SK-N-SH treated with all-trans-retinoic acid at 6 μM for 48 hours (cell line): ENCODE data around the gene B3GNT5.

Experiments
- ATAC-seq: fragments of 200-7000 bp; cut with Tn5 transposase; 3 replicates; pipeline ENCODE4 v1.9.1; 2020; ENCODE audit warnings: mild to moderate bottlenecking, moderate library complexity
- BACH2 ChIP-seq: fragments of 250-450 bp; sonication (Bioruptor Pico); IDR thresholded peaks from 2 replicates; pipeline ENCODE4 v1.9.0; 2021; ENCODE audit warnings: mild to moderate bottlenecking, borderline replicate concordance
- CSDC2 ChIP-seq: fragments of 250-450 bp; sonication (Bioruptor Pico); IDR thresholded peaks from 2 replicates; pipeline ENCODE4 v1.5.0; 2020; ENCODE audit warnings: mild to moderate bottlenecking, moderate library complexity
- ESRRG ChIP-seq: fragments of 250-450 bp; sonication (Bioruptor Pico); IDR thresholded peaks from 2 replicates; pipeline ENCODE4 v1.6.1; 2021; ENCODE audit warnings: mild to moderate bottlenecking
- GLIS3 ChIP-seq: fragments of 250-450 bp; sonication (Bioruptor Pico); IDR thresholded peaks from 2 replicates; pipeline ENCODE4 v1.5.0; 2020; ENCODE audit warnings: mild to moderate bottlenecking, moderate library complexity
- ISL1 ChIP-seq: fragments of 250-450 bp; sonication (Bioruptor Pico); IDR thresholded peaks from 2 replicates; pipeline ENCODE4 v2.1.2; 2022; ENCODE audit warnings: mild to moderate bottlenecking, moderate library complexity
- RARB ChIP-seq: fragments of 250-450 bp; sonication (Bioruptor Pico); IDR thresholded peaks from 2 replicates; pipeline ENCODE4 v1.8.0; 2021; ENCODE audit warnings: mild to moderate bottlenecking, moderate library complexity
- SNAI2 ChIP-seq: fragments of 250-450 bp; sonication (Bioruptor Pico); IDR thresholded peaks from 2 replicates; pipeline ENCODE4 v1.5.0; 2020; ENCODE audit warnings: mild to moderate bottlenecking, moderate library complexity
- TCF4 ChIP-seq: fragments of 250-450 bp; sonication (Bioruptor Pico); IDR thresholded peaks from 2 replicates; pipeline ENCODE4 v1.8.0; 2021; ENCODE audit warnings: mild to moderate bottlenecking, moderate library complexity, borderline replicate concordance
- TOX ChIP-seq: fragments of 250-450 bp; sonication (Bioruptor Pico); IDR thresholded peaks from 2 replicates; pipeline ENCODE4 v1.8.0; 2021; ENCODE audit warnings: mild to moderate bottlenecking, moderate library complexity, borderline replicate concordance
- ZC3H10 ChIP-seq: fragments of 250-450 bp; sonication (Bioruptor Pico); IDR thresholded peaks from 2 replicates; pipeline ENCODE4 v1.5.1; 2021; ENCODE audit warnings: mild to moderate bottlenecking, moderate library complexity
- ZFP3 ChIP-seq: fragments of 250-450 bp; sonication (Bioruptor Pico); IDR thresholded peaks from 2 replicates; pipeline ENCODE4 v1.5.0; 2020; ENCODE audit warnings: mild to moderate bottlenecking, moderate library complexity
- ZFP30 ChIP-seq: fragments of 450-650 bp; formaldehyde crosslinking; IDR thresholded peaks from 2 replicates; pipeline ENCODE4 v1.5.0; 2022; ENCODE audit warnings: mild to moderate bottlenecking, moderate library complexity
- ZNF565 ChIP-seq: fragments of 450-650 bp; formaldehyde crosslinking; conservative IDR thresholded peaks from 2 replicates; pipeline ENCODE4 v1.5.0; 2020; ENCODE audit warnings: low read depth, mild to moderate bottlenecking, moderate library complexity
- ZNF70 ChIP-seq: fragments of 450-650 bp; formaldehyde crosslinking; IDR thresholded peaks from 2 replicates; pipeline ENCODE4 v1.5.0; 2020; ENCODE audit warnings: mild to moderate bottlenecking, moderate library complexity
- ZNF8 ChIP-seq: fragments of 450-650 bp; formaldehyde crosslinking; IDR thresholded peaks from 2 replicates; pipeline ENCODE4 v1.5.0; 2020; ENCODE audit warnings: mild to moderate bottlenecking, moderate library complexity
- TF ChIP-seq, protein P1 (sequence below): fragments of 250-450 bp; sonication (Bioruptor Pico); IDR thresholded peaks from 2 replicates; pipeline ENCODE4 v1.8.0; 2020; ENCODE audit warnings: mild to moderate bottlenecking, moderate library complexity, borderline replicate concordance
- TF ChIP-seq, protein P2 (sequence below): fragments of 250-450 bp; sonication (Bioruptor Pico); IDR thresholded peaks from 2 replicates; pipeline ENCODE4 v1.8.0; 2021; ENCODE audit warnings: low read depth, mild to moderate bottlenecking, moderate library complexity, borderline replicate concordance
- TF ChIP-seq, protein P3 (sequence below): fragments of 250-450 bp; sonication (Bioruptor Pico); IDR thresholded peaks from 2 replicates; pipeline ENCODE4 v1.5.1; 2021; ENCODE audit warnings: mild to moderate bottlenecking, moderate library complexity
- TF ChIP-seq, protein P4 (sequence below): fragments of 250-450 bp; sonication (Bioruptor Pico); IDR thresholded peaks from 2 replicates; pipeline ENCODE4 v1.5.0; 2020; ENCODE audit warnings: mild to moderate bottlenecking, moderate library complexity

Gene B3GNT5

DNA sequence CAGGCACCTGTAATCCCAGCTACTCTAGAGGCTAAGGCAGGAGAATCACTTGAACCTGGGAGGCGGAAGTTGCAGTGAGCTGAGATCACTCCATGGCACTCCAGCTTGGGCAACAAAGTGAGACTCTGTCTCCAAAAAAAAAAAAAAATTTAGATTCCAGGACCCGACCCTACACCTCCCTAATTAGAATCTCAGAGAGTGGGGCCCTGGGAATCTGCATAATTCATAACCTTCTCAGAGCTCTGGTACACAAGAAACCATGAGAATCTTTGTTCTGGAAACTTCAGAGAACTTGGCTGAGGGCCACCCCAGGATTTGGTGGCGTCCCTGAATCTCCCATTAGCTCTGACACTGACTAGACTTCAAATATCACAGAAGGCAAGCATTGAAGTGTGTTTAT, 31.5 kb downstream of the B3GNT5 start:
- TF ChIP-seq, protein P1, sequence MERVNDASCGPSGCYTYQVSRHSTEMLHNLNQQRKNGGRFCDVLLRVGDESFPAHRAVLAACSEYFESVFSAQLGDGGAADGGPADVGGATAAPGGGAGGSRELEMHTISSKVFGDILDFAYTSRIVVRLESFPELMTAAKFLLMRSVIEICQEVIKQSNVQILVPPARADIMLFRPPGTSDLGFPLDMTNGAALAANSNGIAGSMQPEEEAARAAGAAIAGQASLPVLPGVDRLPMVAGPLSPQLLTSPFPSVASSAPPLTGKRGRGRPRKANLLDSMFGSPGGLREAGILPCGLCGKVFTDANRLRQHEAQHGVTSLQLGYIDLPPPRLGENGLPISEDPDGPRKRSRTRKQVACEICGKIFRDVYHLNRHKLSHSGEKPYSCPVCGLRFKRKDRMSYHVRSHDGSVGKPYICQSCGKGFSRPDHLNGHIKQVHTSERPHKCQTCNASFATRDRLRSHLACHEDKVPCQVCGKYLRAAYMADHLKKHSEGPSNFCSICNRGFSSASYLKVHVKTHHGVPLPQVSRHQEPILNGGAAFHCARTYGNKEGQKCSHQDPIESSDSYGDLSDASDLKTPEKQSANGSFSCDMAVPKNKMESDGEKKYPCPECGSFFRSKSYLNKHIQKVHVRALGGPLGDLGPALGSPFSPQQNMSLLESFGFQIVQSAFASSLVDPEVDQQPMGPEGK (CRISPR knock-in tag) = no peak
- no peak for TF ChIP-seq SNAI2 (CRISPR knock-in tag)
- TF ChIP-seq, all 23 proteins: peak for 0

DNA sequence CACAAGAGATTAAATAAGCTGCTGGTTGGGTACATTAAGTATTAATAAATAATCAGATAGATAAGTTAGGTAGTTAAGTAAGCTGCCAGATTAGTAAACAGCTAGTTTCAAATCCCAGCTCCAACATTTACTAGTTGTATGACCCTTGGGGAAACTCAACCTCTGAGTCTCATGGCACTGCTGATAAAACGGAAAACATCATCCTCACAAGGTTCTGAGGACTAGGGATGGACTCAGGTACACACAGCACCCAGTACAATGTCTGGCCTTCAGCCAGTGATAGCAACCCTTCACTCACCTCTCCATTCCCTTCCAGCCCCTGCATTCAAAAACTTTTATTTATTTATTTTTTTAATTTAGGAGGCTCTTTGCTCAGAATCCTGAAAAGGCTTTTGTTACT, 32.3 kb downstream of the B3GNT5 start:
- ATAC-seq = peak; percentile 10
- TF ChIP-seq CSDC2 = no peak
- TF ChIP-seq ZFP30 = no peak
- no peak for TF ChIP-seq ZNF70 (CRISPR knock-in tag)
- no peak for TF ChIP-seq GLIS3 (CRISPR knock-in tag)
- TF ChIP-seq, protein P2, sequence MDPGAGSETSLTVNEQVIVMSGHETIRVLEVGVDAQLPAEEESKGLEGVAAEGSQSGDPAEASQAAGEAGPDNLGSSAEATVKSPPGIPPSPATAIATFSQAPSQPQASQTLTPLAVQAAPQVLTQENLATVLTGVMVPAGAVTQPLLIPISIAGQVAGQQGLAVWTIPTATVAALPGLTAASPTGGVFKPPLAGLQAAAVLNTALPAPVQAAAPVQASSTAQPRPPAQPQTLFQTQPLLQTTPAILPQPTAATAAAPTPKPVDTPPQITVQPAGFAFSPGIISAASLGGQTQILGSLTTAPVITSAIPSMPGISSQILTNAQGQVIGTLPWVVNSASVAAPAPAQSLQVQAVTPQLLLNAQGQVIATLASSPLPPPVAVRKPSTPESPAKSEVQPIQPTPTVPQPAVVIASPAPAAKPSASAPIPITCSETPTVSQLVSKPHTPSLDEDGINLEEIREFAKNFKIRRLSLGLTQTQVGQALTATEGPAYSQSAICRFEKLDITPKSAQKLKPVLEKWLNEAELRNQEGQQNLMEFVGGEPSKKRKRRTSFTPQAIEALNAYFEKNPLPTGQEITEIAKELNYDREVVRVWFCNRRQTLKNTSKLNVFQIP (CRISPR knock-in tag) = no peak
- TF ChIP-seq ESRRG = no peak
- no peak for TF ChIP-seq RARB (CRISPR knock-in tag)
- no peak for TF ChIP-seq ZC3H10 (CRISPR knock-in tag)
- TF ChIP-seq, protein P3, sequence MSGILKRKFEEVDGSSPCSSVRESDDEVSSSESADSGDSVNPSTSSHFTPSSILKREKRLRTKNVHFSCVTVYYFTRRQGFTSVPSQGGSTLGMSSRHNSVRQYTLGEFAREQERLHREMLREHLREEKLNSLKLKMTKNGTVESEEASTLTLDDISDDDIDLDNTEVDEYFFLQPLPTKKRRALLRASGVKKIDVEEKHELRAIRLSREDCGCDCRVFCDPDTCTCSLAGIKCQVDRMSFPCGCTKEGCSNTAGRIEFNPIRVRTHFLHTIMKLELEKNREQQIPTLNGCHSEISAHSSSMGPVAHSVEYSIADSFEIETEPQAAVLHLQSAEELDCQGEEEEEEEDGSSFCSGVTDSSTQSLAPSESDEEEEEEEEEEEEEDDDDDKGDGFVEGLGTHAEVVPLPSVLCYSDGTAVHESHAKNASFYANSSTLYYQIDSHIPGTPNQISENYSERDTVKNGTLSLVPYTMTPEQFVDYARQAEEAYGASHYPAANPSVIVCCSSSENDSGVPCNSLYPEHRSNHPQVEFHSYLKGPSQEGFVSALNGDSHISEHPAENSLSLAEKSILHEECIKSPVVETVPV (CRISPR knock-in tag) = no peak
- TF ChIP-seq TCF4 (CRISPR knock-in tag) = no peak
- TF ChIP-seq ZNF565 (CRISPR knock-in tag) = no peak
- no peak for TF ChIP-seq BACH2 (CRISPR knock-in tag)
- TF ChIP-seq, all 23 proteins: peak for 0

More for the DNA sequence above, 31.5 kb downstream of the B3GNT5 start:
- no peak for ATAC-seq

DNA sequence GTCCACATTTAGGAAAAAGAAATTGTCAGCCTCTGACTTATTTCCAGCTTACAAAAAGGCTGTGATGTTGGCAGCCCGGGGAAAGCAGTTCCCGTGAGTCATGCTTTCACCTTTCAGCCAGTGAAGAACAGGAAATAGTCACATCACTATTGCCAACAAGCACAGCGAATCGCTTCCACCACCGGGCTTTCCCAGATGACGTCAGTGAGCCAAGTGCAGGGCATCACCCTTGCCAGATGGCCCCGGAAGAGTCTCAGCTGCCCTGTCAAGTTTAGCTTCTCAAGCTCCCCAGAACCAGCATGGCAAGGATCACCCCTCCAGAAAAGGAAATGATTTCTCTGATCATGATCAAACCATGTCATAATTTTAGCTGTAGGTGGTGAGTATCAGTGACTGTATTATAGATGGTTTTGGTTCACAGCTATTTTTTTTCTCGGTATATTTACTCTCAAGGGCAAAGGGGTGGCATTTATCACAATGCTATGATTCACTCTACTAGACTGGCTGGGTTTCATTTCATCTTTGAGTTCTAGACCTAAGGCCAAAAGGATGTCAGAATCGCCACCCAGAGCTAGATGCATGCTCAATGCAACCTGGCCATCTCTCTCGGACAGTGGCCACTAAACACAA, 32.9 kb downstream of the B3GNT5 start:
- TF ChIP-seq TCF4 (CRISPR knock-in tag) = peak; percentile 93
- 0 out of 2 replicates have a peak, but pooled peaks have one; percentile 6 for TF ChIP-seq ZC3H10 (CRISPR knock-in tag)
- TF ChIP-seq ZNF70 (CRISPR knock-in tag) = no peak
- TF ChIP-seq, protein P4, sequence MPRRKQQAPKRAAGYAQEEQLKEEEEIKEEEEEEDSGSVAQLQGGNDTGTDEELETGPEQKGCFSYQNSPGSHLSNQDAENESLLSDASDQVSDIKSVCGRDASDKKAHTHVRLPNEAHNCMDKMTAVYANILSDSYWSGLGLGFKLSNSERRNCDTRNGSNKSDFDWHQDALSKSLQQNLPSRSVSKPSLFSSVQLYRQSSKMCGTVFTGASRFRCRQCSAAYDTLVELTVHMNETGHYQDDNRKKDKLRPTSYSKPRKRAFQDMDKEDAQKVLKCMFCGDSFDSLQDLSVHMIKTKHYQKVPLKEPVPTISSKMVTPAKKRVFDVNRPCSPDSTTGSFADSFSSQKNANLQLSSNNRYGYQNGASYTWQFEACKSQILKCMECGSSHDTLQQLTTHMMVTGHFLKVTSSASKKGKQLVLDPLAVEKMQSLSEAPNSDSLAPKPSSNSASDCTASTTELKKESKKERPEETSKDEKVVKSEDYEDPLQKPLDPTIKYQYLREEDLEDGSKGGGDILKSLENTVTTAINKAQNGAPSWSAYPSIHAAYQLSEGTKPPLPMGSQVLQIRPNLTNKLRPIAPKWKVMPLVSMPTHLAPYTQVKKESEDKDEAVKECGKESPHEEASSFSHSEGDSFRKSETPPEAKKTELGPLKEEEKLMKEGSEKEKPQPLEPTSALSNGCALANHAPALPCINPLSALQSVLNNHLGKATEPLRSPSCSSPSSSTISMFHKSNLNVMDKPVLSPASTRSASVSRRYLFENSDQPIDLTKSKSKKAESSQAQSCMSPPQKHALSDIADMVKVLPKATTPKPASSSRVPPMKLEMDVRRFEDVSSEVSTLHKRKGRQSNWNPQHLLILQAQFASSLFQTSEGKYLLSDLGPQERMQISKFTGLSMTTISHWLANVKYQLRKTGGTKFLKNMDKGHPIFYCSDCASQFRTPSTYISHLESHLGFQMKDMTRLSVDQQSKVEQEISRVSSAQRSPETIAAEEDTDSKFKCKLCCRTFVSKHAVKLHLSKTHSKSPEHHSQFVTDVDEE (CRISPR knock-in tag) = peak; percentile 73
- TF ChIP-seq ISL1 (CRISPR knock-in tag) = peak; percentile 56
- no peak for TF ChIP-seq ZNF8 (CRISPR knock-in tag)
- no peak for TF ChIP-seq ZNF565 (CRISPR knock-in tag)
- TF ChIP-seq TOX (CRISPR knock-in tag) = peak; percentile 39; the same call in 1 of the 2 replicates
- TF ChIP-seq ZFP3 (CRISPR knock-in tag) = peak; percentile 81; the same call in 1 of the 2 replicates
- 0 out of 2 replicates have a peak, but pooled peaks have one; percentile 31 for TF ChIP-seq CSDC2
- no peak for TF ChIP-seq GLIS3 (CRISPR knock-in tag)
- TF ChIP-seq, protein P1 (CRISPR knock-in tag) = peak; percentile 72
- TF ChIP-seq, protein P2 (CRISPR knock-in tag) = no peak
- ATAC-seq = peak; percentile 94
